ENCODE results near the gene ATP6V1A.
"Not testable (repeated sequence)": the region's sequence is repeated elsewhere in the genome, so short reads cannot be mapped to it uniquely, and the experiment has no call there.

The ATP6V1A gene

DNA sequence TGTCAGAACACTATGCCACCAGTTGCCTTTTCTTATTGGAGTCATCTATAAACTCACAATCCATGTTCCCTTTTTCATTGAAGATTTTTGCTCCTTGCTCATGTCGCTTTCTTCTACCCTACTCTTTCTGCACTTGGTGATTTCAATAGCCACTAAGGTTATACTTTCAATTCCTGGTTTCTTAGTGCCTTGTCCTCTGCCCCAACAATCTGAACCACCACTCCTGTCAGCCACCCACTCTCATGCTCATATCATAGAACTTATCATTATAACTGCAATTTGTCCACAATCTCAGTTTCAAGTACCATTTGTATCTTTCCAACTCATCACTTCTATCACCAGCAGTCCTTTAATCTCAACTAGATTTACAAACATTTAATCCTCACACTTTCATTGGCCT is 81.8 kb downstream of the ATP6V1A start:
- no peak for DNase-seq (ENCODE audit: low read depth in 2 of 2)

DNA sequence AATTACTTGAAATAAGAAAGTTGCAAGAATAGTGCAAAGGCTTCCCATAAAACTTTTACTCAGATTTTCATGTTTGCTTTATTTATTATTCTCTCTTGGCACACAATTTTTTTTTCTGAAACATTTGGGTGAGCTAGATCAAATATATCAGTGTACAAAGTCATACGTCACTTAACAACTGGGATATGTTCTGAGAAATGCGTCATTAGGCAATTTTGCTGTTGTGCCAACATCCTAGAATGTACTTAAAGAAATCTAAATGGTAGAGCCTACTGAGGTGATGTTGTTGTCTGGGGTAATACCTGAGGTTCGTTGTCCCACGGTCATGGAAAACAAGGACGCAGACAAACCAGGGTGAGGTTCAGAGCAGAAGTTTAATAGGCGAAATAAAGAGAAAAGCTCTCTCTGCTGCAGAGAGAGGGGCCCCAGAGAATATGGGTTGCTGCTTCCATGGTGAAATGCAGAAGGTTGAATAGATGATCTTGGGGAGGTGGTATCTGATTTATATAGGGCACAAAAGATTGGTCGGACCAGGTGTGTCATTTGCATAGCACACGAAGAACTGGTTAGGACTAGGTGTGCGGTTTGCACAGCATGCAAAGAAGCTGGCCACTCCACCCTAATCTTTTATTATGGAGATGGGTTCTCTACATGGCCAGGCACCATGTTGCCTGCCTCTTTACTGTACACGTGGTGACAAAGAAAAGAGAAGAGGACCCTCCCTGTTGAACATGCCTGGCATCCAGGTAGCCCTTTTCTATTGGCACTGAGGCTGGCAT is 82.9 kb downstream of the ATP6V1A start:
- no peak for DNase-seq (ENCODE audit: low read depth in 2 of 2)

DNA sequence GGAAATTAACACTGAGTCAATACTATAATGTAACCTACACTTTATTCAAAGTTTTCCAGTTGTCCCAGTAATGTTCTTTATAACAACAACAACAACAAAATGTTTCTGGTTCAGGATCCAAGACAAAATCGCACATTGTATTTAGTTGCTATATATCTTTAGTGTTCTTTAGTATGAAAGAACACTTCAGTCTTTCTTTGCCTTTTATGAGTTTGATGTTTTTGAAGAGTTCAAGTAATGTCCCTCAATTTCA is 84.2 kb downstream of the ATP6V1A start:
- DNase-seq (ENCODE audit: low read depth in 2 of 2): no peak

DNA sequence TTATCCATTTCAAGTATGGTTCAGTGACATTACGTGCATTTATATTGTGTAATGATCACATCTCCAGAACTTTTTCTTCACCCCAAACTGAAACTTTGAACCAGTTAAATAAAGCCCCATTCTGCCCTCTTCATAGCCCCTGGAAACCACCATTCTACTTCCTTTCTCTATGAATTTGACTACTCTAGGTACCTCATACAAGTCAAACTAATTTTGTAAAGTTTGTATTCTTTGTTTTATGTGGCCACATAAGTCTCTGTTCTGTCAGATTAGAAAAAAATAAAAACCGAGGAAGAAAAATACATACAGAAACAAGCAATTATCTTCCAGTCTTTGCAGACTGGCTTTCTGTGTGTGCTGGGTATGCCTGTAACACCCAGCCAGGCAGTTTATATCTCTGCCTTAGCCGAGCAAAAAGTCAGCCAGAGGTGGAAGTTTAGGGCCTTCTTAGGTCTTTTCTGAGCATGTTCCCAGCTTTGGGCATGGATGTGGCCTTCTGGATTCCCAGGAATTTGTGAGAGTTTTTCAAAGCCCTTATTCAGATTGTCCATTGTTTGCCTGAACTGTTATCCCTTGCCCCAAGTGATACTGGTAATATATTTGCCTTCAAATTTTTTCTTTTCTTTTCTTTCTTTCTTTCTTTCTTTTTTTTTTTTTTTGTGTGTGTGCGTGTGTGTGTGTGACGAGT is 85.8 kb downstream of the ATP6V1A start:
- DNase-seq (ENCODE audit: low read depth in 2 of 2): no peak

DNA sequence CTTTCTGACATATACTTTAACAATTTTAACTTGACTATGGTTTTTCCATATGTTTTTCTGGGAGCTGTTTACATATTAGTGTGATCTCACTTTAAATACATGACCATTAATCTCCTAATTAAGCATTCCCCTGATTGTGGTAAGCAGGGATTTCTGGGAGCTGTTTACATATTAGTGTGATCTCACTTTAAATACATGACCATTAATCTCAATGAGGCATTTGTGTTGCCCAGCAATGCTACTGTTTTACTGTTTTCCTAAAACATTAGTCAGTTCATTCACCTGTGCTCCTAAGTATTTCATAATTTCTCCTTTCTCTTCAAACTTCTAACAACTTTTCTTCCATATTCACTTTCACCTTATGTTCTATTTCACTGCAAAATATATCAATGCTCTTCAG is 88.1 kb downstream of the ATP6V1A start:
- no peak for DNase-seq (ENCODE audit: low read depth in 2 of 2)

DNA sequence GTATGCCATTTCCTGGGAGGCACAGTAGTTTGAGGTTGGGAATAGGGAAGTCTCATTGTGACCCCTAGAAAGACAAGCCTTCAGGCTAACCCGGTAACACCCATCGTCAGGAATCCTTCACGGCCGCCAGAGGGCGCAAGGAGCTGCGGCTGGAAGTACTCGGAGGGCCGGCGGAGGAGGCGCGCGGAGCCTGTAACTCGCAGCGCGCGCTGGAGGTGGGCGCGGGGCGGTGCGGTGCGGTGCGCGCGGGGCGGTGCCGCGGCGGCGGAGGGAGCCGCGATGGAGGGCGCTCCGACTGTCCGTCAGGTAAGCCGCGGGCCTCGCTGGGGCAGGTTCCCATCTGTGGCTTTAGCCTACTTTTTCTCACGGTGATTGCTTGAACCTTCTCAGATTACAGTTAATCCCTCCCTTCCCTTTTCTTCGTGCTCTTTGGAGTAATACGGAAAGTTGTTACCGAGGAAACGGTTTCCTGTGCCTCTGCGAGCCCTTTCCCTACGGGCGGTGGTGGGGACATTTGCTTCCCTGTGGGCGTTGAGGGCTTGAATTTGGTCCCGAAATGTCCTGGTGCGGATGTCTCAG is 91.9 kb downstream of the ATP6V1A start, which contains the start of gene GRAMD1C:
GRAMD1C (plus strand) TSS at position 158 of the 579 bp plus-strand sequence; CDS start at position 280, 122 bp downstream.
- DNase-seq (ENCODE audit: low read depth in 2 of 2): peak; percentile 69 to 80

DNA sequence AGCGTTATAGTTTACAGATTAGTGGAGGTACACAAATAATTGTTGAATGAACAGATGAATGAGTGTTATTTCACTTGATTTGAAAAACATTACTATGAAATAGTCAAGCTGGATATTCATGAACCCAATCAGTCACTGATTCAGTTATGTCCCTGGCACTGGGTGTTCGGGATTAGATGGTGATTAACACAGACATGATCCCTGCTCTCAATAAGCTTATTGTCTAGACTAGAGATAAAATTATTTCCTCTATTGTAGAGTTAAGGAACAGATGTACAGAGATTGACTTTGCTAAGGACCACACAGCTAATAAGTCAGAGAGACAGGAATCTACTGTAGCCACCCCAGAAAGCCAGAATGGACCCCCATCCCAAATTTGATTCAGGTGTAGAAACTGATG is 92.7 kb downstream of the ATP6V1A start:
- DNase-seq (ENCODE audit: low read depth in 2 of 2): no peak

DNA sequence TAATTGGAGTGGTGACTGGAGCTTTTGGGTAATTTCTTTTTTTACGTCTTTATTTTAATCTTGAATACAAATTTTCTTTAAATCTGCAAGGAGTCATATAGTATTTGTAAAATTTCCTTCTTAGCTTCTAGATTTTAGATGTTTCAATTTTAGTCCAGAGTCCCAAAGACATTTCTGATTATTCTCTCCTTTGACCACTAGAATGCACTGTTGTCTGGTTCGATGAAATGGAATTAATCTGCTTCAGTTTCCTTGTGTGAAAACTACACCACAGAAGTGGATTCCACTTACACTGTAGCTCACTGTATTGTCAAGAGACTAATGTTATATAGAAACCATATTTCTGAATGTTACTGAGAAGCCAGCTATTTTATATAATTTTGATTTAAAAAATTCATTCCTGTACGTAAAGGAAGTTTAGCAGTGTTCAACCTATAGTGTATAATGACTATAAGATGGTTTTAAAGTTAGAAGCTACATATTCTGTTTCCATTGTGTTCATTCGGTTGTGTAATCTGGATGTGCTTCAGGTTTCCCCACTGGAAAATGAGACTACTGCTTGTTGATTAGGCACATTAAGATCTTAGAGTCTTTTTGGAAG is 97.9 kb downstream of the ATP6V1A start:
- DNase-seq (ENCODE audit: low read depth in 2 of 2): no peak

DNA sequence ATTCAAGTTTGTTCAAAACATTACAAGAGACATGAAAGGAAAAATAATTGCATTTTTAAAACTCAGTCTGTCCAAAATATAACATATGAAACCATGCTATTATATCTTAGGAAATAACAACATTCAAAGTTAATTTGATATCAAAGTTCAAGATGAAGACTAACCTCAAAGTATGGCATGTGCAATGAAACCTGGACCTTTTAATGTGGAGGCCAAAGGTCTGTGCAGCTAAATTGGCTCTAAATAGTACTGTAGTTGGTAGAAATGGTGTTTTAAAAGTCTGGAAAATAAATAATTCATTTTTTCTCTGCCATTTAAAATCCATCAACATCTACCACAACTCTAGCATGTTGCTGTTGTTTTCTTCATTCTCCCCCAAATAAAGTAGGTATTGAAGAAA is 100.4 kb downstream of the ATP6V1A start:
- DNase-seq (ENCODE audit: low read depth in 2 of 2): no peak

DNA sequence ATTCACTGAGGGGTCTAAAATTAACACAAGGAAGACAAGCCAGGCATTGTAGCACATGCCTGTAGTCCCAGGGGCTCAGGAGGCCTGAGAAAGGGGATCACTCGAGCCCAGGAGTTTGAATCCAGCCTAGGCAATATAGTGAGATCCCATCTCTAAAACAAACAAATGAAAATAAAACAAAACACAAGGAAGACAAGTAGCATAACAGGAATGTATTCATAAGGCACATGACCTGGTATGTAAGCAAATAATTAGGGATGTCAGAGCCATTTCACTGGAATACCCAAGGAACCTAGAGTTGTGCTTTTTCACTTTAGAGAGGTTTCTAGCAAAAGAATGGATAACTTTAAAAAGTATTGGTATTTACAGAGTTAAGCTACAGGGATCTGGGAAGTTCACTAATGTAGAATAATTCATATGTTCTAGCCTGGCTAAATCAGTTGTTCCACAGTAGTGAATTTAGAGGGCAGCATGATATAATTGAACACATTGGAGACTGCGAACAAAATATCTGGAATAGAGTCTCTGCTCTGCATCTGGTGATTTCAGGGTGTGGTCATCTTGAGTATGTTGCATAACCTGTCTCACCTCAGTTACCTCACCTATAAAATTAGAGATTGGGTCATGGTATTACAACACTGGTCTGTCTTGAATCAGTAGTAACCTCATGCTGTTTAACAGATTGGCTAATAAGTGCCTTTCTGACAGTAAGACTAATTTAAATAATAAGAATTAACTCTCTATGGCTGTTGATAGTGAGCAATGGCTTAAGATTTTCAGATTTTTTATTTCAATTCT is 101.0 kb downstream of the ATP6V1A start:
- no peak for DNase-seq (ENCODE audit: low read depth in 2 of 2)

DNA sequence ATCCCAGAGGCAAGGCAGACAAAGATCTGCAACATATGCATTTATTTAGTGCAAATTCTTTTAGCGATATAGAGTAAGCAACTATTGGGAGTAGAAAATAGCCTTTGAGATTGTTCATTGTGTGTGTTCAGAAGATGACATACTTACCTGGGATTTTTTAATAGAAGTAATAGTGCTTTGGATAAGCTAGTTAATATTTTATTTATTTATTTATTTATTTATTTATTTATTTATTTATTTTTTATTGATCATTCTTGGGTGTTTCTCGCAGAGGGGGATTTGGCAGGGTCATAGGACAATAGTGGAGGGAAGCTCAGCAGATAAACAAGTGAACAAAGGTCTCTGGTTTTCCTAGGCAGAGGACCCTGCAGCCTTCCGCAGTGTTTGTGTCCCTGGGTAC is 102.2 kb downstream of the ATP6V1A start:
- DNase-seq (ENCODE audit: low read depth in 2 of 2): not testable (repeated sequence)

DNA sequence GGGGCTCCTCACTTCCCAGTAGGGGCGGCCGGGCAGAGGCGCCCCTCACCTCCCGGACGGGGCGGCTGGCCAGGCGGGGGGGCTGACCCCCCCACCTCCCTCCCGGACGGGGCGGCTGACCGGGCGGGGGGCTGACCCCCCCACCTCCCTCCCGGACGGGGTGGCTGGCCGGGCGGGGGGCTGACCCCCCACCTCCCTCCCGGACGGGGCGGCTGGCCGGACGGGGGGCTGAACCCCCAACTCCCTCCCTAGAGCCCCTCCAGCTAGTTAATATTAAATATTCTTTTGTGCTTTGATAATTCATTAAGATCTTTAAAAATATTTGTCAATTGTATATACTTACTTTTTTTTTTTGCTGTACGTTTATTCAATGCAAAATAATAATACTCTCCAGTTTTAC is 103.0 kb downstream of the ATP6V1A start:
- not testable (repeated sequence) for DNase-seq (ENCODE audit: low read depth in 2 of 2)

DNA sequence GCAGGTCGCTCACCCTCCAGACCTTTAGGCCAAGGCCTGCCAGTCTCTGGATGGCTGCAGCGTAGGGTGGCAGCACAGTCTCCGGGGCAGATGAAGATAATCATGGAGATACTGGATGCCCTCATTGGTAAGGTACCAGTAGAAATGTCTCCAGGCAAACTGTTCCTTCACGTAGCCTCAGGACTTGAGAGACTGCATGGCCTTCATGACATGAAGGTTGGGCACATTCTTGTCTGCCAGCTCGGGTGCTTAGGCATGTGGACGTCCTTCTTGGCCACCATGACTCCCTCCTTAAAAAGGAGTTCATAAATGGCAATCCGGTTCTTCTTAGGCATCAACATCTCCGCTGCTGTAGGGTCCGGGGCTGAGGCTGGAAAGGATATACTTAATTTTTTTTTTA is 103.6 kb downstream of the ATP6V1A start:
- not testable (repeated sequence) for DNase-seq (ENCODE audit: low read depth in 2 of 2)

DNA sequence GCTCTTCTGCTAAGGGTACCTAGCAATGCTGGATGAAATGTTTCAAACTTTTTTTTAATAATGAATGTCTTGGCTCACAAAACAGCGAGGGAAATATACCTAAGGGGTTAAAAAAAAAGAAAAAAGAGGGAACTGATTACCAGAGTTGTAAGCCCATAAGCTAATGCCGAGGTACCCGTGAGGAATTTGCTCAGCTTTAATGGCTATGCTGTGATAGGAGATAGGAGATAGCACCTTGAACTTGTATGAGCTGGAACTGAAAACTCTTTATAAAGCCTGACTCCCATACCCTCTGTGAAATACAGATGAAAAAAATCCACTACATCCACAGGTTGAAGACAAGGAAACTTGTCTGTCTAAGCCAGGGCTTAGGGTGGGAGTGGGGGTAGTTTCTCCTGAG is 105.7 kb downstream of the ATP6V1A start:
- no peak for DNase-seq (ENCODE audit: low read depth in 2 of 2)
